Nephron (organoid): Measurements from ENCODE around the gene SELENOK.

ENCODE experiments used
- H3K27ac Mint-ChIP-seq, 3 experiments: 2 replicates each; pipeline ENCODE4 v1.8.0; 2020; ENCODE audit warnings: mixed read lengths in 3 of 3, mild to moderate bottlenecking in 2 of 3, moderate library complexity in 1 of 3
- H3K27me3 Mint-ChIP-seq: 2 replicates; pipeline ENCODE4 v1.8.0; 2021; ENCODE audit warnings: low read depth, mild to moderate bottlenecking, moderate library complexity, mixed read lengths
- H3K36me3 Mint-ChIP-seq: 2 replicates; pipeline ENCODE4 v1.8.0; 2020; ENCODE audit warnings: low read depth, mixed read lengths
- H3K4me1 Mint-ChIP-seq: 2 replicates; pipeline ENCODE4 v1.8.0; 2020; ENCODE audit warnings: mixed read lengths
- H3K4me3 Mint-ChIP-seq, 3 experiments: 2 replicates each; pipeline ENCODE4 v1.8.0; 2020; ENCODE audit warnings: mild to moderate bottlenecking in 3 of 3, mixed read lengths in 3 of 3, moderate library complexity in 2 of 3
- H3K9me3 Mint-ChIP-seq: 2 replicates; pipeline ENCODE4 v1.8.0; 2020; ENCODE audit warnings: mixed read lengths
- TF ChIP-seq, protein P1 (sequence below), 3 experiments: fragments of 200-600 bp; sonication (generic); IDR thresholded peaks; one replicate each; pipeline ENCODE4 v1.5.0; 2021; ENCODE audit warnings: antibody characterized with exemption in 3 of 3; ENCODE audit not compliant: unreplicated experiment in 3 of 3

SELENOK gene

DNA sequence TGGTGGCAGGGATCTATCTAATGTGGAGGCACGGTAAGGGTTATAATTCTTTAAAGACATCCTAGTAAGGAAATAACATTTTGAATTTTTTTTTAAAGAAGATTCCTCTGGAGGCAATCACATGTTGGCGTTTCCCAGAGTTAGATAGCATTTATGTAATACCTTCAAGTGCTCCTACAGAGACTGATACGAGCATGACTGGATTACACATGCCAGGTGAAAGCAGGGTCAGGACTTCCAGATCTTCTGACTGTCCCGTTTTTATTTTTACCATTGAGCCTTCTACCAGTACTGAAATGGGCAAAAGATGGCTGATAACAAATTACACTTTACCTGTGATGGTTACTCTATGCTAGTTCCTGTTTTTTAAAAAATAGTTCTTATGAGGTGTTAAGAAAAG lies 31.5 kb downstream of the SELENOK start:
- Mint-ChIP-seq H3K9me3 (no peaks in the 10 kb centered on the region), H3K4me1 (no peaks in the 10 kb centered on the region), H3K27me3 (peaks cover 4% of the 10 kb centered on the region), H3K27ac (no peak overlapping the region), H3K4me3 (no peak overlapping the region), H3K36me3 (peaks cover 58% of the 10 kb centered on the region)
- TF ChIP-seq, protein P1, sequence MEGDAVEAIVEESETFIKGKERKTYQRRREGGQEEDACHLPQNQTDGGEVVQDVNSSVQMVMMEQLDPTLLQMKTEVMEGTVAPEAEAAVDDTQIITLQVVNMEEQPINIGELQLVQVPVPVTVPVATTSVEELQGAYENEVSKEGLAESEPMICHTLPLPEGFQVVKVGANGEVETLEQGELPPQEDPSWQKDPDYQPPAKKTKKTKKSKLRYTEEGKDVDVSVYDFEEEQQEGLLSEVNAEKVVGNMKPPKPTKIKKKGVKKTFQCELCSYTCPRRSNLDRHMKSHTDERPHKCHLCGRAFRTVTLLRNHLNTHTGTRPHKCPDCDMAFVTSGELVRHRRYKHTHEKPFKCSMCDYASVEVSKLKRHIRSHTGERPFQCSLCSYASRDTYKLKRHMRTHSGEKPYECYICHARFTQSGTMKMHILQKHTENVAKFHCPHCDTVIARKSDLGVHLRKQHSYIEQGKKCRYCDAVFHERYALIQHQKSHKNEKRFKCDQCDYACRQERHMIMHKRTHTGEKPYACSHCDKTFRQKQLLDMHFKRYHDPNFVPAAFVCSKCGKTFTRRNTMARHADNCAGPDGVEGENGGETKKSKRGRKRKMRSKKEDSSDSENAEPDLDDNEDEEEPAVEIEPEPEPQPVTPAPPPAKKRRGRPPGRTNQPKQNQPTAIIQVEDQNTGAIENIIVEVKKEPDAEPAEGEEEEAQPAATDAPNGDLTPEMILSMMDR (IDR thresholded peaks at IDR 0.05; ENCODE audit: unreplicated experiment in 3 of 3): no peak

DNA sequence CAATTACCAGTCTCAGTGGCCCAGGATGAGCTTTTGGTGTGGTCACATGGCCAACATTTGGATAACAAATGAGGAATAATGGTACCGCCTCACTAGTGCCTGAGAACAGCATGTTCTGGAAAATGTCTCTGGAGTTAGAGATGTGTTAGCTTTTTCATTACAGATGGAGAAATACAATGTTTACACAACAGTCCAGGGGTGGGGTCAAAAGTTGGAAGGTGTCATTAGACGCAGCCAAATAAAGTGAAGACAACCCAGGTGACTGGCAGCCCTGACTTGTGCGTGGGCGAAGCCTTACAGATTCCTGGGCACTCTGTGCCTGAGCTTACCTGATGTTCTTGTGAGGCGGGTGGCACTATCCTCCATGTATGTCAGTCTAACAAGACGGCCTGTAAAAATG lies 32.5 kb downstream of the SELENOK start:
- H3K36me3 Mint-ChIP-seq: peaks cover 50% of the 10 kb centered on the region
- peaks cover 4% of the 10 kb centered on the region for H3K27me3 Mint-ChIP-seq
- H3K4me3 Mint-ChIP-seq: no peak overlapping the region
- no peaks in the 10 kb centered on the region for H3K4me1 Mint-ChIP-seq
- no peaks in the 10 kb centered on the region for H3K9me3 Mint-ChIP-seq
- H3K27ac Mint-ChIP-seq: no peak overlapping the region
- TF ChIP-seq, protein P1 (IDR thresholded peaks at IDR 0.05; ENCODE audit: unreplicated experiment in 3 of 3): no peak

DNA sequence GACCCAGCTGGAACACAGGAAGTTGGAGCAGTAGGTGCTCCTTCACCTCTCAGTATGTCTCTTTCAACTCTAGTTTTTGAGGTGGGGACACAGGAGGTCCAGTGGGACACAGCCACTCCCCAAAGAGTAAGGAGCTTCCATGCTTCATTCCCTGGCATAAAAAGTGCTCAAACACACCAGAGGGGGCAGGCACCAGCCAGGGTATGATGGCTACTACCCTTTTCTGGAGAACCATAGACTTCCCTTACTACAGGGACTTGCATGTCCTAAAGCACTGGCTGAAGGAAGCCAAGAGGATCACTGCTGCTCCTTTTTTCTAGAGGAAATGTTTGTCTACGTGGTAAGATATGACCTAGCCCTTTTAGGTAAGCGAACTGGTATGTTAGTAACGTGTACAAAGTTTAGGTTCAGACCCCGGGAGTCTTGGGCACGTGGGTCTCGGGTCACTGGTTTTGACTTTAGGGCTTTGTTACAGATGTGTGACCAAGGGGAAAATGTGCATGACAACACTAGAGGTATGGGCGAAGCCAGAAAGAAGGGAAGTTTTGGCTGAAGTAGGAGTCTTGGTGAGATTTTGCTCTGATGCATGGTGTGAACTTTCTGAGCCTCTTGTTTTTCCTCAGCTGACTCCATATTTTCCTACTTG lies 33.4 kb downstream of the SELENOK start:
- Mint-ChIP-seq H3K27me3 (peaks cover 4% of the 10 kb centered on the region), H3K4me1 (no peaks in the 10 kb centered on the region), H3K4me3 (no peak overlapping the region), H3K27ac (peak overlapping the region in 1 of 3 experiments; percentile 19), H3K36me3 (peaks cover 43% of the 10 kb centered on the region), H3K9me3 (no peaks in the 10 kb centered on the region)
- TF ChIP-seq, protein P1 (IDR thresholded peaks at IDR 0.05; ENCODE audit: unreplicated experiment in 3 of 3): no peak

DNA sequence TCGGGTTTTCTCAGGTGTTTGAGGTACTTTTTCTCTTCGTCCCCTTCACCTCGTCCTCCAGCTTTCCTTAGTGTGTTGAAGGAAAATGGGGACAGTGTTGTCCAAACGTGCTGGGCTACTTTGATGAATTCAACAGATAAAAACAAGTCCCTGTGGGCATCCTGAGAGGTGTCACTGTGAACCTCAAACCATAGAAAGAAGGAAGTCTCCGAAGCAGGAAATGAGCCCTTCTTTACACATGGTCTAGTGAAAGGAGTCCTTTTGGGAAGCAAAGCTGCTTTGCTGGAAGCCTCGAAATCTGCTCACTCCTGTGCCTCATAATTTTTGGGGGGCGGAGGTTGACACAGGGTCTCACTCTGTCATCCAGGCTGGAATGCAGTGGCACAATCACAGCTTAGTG lies 34.7 kb downstream of the SELENOK start:
- Mint-ChIP-seq H3K27me3 (peaks cover 8% of the 10 kb centered on the region), H3K4me1 (no peaks in the 10 kb centered on the region), H3K9me3 (no peaks in the 10 kb centered on the region), H3K4me3 (no peak overlapping the region), H3K27ac (no peak overlapping the region), H3K36me3 (peaks cover 30% of the 10 kb centered on the region)
- TF ChIP-seq, protein P1 (IDR thresholded peaks at IDR 0.05; ENCODE audit: unreplicated experiment in 3 of 3): no peak

DNA sequence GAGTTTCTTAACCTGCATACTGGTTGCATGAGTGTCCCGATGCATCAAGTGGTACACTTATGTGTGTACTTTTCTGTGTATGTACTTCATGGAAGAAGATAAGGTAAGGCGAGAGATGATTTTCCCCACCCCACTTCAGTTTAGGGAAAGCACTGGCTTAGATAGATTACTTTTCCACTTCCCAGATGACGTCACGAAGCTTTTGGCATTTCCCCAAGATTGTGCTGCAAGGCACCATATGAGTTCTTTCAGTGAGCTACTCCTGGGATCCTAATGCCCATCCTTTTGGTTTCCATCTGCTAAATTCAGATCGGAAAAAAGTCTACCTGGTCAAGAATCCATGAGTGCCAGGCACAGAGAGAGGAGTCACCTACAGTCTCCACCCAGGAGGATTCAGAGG lies 40.8 kb downstream of the SELENOK start:
- TF ChIP-seq, protein P1 (IDR thresholded peaks at IDR 0.05; ENCODE audit: unreplicated experiment in 3 of 3): no peak
- no peak overlapping the region for H3K4me3 Mint-ChIP-seq
- H3K27ac Mint-ChIP-seq: no peak overlapping the region
- no peaks in the 10 kb centered on the region for H3K9me3 Mint-ChIP-seq
- peaks cover 39% of the 10 kb centered on the region for H3K27me3 Mint-ChIP-seq
- no peaks in the 10 kb centered on the region for H3K4me1 Mint-ChIP-seq
- H3K36me3 Mint-ChIP-seq: no peaks in the 10 kb centered on the region

DNA sequence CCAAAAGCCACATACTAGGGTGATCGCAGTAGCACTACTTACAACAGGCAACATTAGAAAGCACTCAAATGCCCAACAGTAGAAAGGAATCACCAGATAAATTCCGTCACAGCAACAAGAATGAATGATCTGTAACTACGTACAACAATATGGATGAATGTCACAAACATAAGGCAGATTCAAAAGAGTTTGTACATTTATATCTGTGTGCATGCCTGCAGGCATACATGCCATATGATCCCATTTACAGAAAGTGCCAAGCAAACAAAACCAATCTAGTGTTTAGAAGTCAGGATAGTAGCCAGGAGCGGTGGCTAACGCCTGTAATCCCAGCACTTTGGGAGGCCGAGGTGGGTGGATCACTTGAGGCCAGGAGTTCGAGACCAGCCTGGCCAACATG lies 41.7 kb downstream of the SELENOK start:
- no peaks in the 10 kb centered on the region for H3K36me3 Mint-ChIP-seq
- no peak overlapping the region for H3K4me3 Mint-ChIP-seq
- H3K9me3 Mint-ChIP-seq: no peaks in the 10 kb centered on the region
- TF ChIP-seq, protein P1 (IDR thresholded peaks at IDR 0.05; ENCODE audit: unreplicated experiment in 3 of 3): no peak
- no peaks in the 10 kb centered on the region for H3K4me1 Mint-ChIP-seq
- peaks cover 41% of the 10 kb centered on the region for H3K27me3 Mint-ChIP-seq
- H3K27ac Mint-ChIP-seq: no peak overlapping the region
